Upper lobe of right lung (tissue), 1 donor: ENCODE data around the gene CEMIP2. TPM values are rescaled to one million over a fixed set of nuclear protein-coding genes. Genes with fewer than 3 reads are reported as not detected.

Experiments
- ATAC-seq: fragments of 200-7000 bp; cut with Tn5 transposase; one replicate; pipeline ENCODE4 v1.9.1; 2020; ENCODE audit warnings: mild to moderate bottlenecking, moderate library complexity
- DNase-seq: peaks from one replicate; pipeline ENCODE4 v3.0.0-alpha.2; 2020
- H3K27ac ChIP-seq: fragments of 200-600 bp; one replicate; pipeline ENCODE4 v1.8.0; 2022
- H3K27me3 ChIP-seq: fragments of 200-600 bp; one replicate; pipeline ENCODE4 v1.8.0; 2022; ENCODE audit warnings: mild to moderate bottlenecking
- H3K36me3 ChIP-seq: fragments of 200-600 bp; one replicate; pipeline ENCODE4 v1.8.0; 2022
- H3K4me1 ChIP-seq: fragments of 200-600 bp; one replicate; pipeline ENCODE4 v1.8.0; 2022
- H3K4me3 ChIP-seq: fragments of 200-600 bp; one replicate; pipeline ENCODE4 v1.8.0; 2022; ENCODE audit warnings: mild to moderate bottlenecking
- H3K9me3 ChIP-seq: fragments of 200-600 bp; one replicate; pipeline ENCODE4 v1.8.0; 2022
- intact Hi-C: fragments of 100-400 bp; cut with DNase I; formaldehyde crosslinking; loops from one replicate; pipeline ENCODE4 v1.11.0; 2022
- total RNA-seq: library from RNA; stranded (reverse); fragmentation: NEBNext Ultra II Directional; extraction: Animal tissue kit (Norgen Biotek cat#: 25700); gene quantifications from one replicate; pipeline ENCODE4 v1.2.1, GENCODE V29; 2021
- TF ChIP-seq, protein P1 (sequence below): fragments of 200-600 bp; IDR thresholded peaks from one replicate; pipeline ENCODE4 v1.8.0; 2022; ENCODE audit warnings: antibody characterized with exemption
- donor health status: DM: no; HTN: yes; CAD: no; lungs with severe emphysema.

CEMIP2 gene
- total RNA-seq, 1 donor from 2014 or later = 219 TPM

DNA sequence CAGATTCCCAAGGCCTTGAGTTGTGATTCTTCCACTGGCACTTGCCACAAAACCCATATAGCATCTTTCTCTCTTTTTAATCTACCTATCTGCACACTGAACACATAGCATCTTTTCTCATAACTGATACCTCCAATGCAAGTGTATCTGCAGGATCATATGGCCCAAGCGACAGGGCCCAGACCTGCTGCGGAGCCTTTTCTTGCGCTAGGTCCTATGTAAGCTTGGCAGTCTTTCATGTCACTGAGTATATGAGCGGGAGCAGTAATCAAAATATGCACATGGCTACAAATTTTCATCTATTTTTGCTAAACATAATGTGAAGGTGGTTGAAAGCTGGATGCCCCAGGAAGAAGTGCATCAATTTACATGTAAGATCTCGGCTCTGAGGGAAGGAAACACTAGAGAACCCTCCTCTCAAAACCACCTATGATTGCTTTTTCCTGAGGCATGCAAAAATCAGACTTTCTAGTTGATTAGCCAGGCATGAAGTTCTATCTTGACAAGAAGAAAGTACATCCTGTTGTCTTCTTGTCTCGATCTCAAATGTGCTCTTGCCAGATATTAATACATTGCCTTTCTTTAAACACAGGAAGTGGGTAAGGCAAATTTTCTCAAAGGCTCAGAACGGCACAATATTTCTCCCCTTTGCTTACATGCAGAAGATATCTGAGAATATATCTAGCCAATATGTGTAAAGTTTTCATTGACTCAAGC is 26.9 kb upstream of the CEMIP2 start:
- ATAC-seq = peak; percentile 13
- TF ChIP-seq, protein P1, sequence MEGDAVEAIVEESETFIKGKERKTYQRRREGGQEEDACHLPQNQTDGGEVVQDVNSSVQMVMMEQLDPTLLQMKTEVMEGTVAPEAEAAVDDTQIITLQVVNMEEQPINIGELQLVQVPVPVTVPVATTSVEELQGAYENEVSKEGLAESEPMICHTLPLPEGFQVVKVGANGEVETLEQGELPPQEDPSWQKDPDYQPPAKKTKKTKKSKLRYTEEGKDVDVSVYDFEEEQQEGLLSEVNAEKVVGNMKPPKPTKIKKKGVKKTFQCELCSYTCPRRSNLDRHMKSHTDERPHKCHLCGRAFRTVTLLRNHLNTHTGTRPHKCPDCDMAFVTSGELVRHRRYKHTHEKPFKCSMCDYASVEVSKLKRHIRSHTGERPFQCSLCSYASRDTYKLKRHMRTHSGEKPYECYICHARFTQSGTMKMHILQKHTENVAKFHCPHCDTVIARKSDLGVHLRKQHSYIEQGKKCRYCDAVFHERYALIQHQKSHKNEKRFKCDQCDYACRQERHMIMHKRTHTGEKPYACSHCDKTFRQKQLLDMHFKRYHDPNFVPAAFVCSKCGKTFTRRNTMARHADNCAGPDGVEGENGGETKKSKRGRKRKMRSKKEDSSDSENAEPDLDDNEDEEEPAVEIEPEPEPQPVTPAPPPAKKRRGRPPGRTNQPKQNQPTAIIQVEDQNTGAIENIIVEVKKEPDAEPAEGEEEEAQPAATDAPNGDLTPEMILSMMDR = no peak
- Histone ChIP-seq H3K27ac (peak overlapping the region; percentile 25), H3K9me3 (no peaks in the 10 kb centered on the region), H3K27me3 (no peaks in the 10 kb centered on the region), H3K4me1 (no peaks in the 10 kb centered on the region), H3K4me3 (no peak overlapping the region), H3K36me3 (no peaks in the 10 kb centered on the region)
- intact Hi-C loops = no loop called here
- no peak for DNase-seq

DNA sequence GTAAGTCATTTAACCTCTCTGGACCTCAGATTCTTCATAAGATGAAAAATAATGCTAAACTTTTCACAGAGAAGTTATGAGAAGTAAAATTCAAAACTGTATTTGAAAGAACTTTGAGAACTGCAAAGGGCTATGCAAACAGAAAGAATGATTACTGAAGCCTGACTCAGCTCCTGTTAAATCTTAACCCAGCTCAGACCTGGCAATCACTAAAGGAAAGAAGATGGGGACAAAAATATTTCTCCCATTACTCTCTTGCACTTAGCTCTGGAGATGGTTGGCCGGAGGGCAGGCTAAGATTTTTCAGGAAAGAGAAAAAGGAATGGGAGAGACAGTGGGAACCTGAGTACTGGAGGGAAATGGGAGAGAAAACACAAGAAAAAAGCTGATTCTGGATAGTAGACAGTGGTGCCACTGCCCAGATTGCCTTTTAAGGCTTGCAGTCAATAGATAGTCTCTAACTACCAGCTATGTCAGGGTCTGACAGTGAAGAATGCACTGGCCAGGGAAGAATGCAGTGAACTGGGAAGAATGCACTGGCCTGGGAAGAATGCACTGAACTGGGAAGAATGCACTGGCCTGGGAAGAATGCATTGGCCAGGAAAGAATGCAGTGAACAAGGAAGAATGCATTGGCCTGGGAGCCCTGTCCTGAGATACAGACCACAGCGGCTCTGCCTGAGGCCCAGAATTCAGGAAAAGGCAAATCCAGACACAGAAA is 25.2 kb upstream of the CEMIP2 start:
- Histone ChIP-seq H3K27me3 (no peaks in the 10 kb centered on the region), H3K36me3 (no peaks in the 10 kb centered on the region), H3K27ac (no peak overlapping the region), H3K9me3 (no peaks in the 10 kb centered on the region), H3K4me3 (no peak overlapping the region), H3K4me1 (no peaks in the 10 kb centered on the region)
- no peak for DNase-seq
- TF ChIP-seq, protein P1 = no peak
- intact Hi-C loops = no loop called here
- ATAC-seq = no peak

DNA sequence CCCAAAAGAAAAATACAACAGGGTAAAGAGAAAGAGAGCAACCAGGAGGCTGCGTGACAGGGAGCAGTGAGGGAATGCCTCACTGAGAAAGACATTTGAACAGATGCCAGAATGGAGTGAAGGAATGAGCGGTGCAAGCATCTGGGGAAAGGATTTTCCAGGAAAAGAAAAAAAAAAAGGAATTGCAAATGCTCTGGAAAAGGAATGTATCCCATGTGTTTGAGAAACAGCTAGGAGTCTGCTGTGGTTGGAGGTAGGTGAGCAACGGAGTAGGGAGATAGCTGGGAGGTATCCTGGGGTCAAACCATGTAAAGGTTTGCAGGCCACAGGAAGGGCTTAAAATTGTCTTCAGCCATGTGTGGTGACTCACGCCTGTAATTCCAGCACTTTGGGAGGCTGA is 23.6 kb upstream of the CEMIP2 start:
- no peaks in the 10 kb centered on the region for H3K4me1 ChIP-seq
- no peaks in the 10 kb centered on the region for H3K27me3 ChIP-seq
- intact Hi-C loops = no loop called here
- DNase-seq = no peak
- TF ChIP-seq, protein P1 = no peak
- no peaks in the 10 kb centered on the region for H3K36me3 ChIP-seq
- ATAC-seq = no peak
- H3K4me3 ChIP-seq = no peak overlapping the region
- H3K27ac ChIP-seq = no peak overlapping the region
- no peaks in the 10 kb centered on the region for H3K9me3 ChIP-seq

DNA sequence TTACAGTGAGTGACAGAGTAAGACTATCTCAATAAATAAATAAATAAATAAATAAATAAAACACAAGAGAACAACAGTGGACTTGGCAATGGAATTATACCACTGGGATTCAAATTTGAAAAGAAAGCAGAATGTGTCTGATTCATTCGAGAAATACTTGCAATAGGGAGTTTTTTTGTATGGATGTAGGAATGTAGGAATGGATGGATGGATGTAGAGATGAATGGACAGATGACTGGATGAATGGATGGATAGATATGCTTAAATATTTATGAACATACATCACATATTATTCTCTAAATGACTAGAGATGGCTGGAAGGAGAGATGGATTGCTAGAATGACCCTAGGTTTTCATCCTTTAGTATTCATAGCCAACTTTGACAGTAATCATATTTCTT is 22.0 kb upstream of the CEMIP2 start:
- TF ChIP-seq, protein P1 = no peak
- Histone ChIP-seq H3K27ac (no peak overlapping the region), H3K9me3 (no peaks in the 10 kb centered on the region), H3K4me3 (no peak overlapping the region), H3K36me3 (no peaks in the 10 kb centered on the region), H3K4me1 (no peaks in the 10 kb centered on the region), H3K27me3 (no peaks in the 10 kb centered on the region)
- ATAC-seq (no peak), DNase-seq (no peak)
- intact Hi-C loops = no loop called here

DNA sequence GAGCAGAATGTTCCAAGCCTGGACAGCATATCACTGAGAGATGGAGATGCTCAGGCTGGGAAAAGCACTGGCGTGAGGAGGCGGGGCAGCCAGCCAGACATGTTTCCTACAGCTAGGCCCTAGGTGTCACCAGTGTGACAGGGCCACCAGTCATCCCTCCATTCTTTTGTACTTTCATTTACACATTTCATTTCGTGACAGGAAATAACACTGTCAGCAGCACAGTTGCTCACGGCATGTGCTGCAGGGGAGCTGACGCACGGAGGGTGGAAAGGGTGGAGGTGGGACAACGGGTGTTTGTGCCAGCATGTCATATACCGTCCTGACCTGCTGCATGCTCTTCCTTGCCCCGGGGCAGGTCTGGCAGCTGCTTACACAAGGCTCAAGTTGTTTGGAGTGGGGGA is 14.8 kb upstream of the CEMIP2 start:
- intact Hi-C loops = no loop called here

More for the DNA sequence above, 14.8 kb upstream of the CEMIP2 start:
- no peaks in the 10 kb centered on the region for H3K9me3 ChIP-seq
- no peaks in the 10 kb centered on the region for H3K36me3 ChIP-seq
- DNase-seq = peak; percentile 69
- H3K4me1 ChIP-seq = peaks cover 4% of the 10 kb centered on the region
- H3K27me3 ChIP-seq = no peaks in the 10 kb centered on the region
- peak; percentile 82 for ATAC-seq
- no peak overlapping the region for H3K4me3 ChIP-seq
- H3K27ac ChIP-seq = peak overlapping the region; percentile 44
- TF ChIP-seq, protein P1 = no peak
